HL-60/S4 treated with phorbol 12-myristate 13-acetate at 8.2 ng/mL for 4 days and 3 days (cell line): ENCODE results near the gene NR1D1.

ENCODE experiments used
- in situ Hi-C: fragments of 300-500 bp; cut with MboI; formaldehyde crosslinking; loops from 2 replicates; pipeline ENCODE4 v1.15.0; 2022; ENCODE audit warnings: low sequenced_read_pairs

The NR1D1 gene

DNA sequence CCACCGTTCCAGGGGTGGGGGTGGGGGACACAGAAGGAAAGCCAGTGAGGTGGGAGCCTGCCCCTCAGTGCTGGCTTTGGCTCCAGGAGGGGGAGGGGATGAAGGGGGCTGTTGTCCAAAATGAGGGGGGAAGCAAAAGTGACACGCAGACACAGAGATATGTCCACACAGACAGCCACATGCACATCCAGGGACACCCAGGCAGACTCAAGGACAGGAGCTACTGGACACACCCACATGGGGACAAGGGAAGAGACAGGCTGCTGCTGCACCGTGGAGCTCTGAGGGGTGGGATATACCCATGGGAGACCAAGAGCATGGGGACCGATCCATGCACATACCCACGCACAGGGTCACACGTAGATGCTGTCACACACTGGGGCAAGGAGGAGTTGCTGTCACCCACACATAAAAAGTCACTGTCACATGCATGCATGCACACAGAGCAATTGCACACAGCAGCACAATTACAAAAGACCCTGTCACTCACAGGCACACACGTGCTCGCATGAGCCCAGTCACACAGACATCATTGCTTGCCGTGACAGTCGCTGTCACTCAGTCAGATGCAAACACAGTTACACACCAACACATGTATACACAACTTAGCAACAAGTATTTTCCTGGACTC, 36.4 kb downstream of the NR1D1 start:
- in situ Hi-C loops: no loop called here

DNA sequence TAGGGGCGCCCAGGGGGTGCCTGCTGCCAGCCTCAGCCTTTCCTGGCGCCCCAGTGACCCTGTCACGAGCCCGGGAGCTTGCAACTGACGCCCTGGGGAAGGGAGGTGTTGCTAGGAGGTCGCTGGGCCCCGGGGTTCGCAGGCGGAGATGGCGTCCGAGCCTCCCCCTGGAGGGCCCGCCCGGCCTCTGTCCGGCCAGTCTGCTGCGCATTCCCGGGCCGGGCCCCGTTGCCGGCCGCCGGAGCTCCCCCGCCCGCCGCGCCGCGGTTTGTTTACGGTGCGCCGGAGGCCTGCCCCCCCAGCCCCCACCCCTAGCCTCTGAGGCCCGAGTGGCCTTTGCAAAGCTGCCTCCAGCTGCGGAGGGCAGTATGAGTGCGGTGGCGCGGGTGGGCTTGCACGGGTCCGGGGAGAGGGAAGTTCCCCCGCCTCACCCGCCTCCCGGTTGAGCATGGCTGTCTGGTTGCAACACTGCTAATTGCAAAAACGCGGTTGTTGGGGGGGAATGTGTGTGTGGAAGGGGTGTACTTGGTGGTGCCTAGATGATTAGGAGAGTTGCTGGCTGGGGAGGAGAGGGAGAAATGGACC, 37.1 kb downstream of the NR1D1 start:
- in situ Hi-C loops: no loop called here

DNA sequence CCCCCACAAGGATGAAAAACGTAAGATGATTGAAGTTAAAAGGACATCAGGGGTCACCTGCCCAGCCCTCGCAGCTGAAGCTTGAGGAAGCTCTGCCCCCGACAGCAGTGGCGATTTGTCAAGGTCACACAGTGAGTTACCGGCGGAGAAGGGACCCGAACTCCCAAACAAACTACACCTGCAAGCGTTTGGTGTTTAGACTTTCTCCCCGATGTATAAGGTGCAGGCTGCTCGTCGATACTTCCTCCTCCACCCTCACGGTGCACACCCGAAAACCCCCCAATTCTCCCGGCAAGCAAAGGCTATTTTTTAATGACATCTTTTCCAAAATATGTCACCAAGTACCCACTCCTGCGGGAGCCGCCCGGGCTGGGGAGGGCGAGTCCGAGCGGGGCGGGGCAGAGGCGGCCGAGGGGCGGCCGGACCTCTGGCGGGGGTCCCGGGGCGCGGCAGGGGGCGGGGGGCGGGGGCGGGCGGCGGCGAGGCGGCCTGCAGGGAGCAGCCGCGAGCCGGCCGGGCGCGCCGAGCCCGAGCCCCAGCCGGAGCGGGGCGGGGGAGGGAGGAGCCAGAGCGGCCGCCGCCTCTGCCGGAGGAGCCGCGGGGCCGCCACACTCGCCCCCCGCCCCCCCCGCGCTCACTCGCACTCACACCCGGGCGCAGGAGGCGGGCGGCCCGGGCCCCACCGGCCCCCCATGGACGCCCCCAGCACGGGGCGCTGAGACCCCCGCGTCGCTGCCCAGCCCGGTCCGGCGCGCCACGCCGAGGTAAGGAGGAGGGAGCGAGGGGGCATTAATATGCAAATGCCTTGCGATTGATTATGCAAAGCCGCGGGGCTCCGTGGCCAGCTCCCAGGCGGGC, 37.8 kb downstream of the NR1D1 start, which contains the start of gene THRA:
TSS of gene THRA (plus strand) at position 637 of the 858 bp plus-strand sequence. CDS start 11,524 bp downstream, outside the sequence.
- in situ Hi-C loops: no loop called here

GRCh38 chr17:40061609-40062038, 38.8 kb downstream of the NR1D1 start:
- in situ Hi-C loops: no loop called here

- in situ Hi-C loops: no loop called here
Measured at GRCh38 chr17:40060887-40061608, 39.3 kb downstream of the NR1D1 start.

GRCh38 chr17:40059729-40060475, 40.5 kb downstream of the NR1D1 start:
- in situ Hi-C loops: no loop called here

- in situ Hi-C loops: no loop called here
Measured at GRCh38 chr17:40058865-40059264, 41.5 kb downstream of the NR1D1 start.

GRCh38 chr17:40058186-40058784, 42.1 kb downstream of the NR1D1 start:
- in situ Hi-C loops: no loop called here

DNA sequence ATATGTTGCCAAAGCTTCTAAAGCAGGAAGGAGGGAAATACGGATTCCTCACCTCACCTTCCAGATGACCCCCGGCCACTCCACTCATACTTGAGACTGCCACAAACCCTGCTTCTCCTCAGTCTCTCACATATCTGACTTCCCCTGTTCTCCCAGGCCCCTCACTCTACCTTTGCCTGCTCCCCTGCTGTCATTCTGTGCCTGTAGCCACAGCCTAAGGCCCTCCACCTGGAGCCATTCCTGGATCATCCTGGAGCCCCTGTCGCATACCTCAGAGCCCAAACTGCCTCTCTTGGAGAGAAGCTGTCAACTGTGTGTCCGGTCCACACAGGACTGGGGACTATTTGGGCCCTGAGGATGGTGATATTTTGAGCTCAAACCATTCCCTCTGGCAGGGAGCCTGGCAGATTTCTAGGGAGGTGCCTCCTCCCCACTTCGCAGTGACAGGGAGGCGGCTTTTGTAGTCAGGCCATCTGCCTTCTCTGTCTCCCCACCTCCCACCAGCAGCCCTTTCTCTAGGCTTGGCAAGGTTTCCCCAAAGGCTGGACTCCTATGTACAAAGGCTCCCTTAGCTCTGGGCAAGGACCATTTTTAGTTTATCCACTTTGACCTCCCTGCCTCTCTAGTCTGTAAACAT, 43.9 kb downstream of the NR1D1 start:
- in situ Hi-C loops: no loop called here
